Keratinocyte (primary cell): Measurements from ENCODE around the gene SDHAF1.

Experiments
- EZH2 ChIP-seq: IDR thresholded peaks from one replicate; pipeline ENCODE4 v1.6.1; 2012; ENCODE audit warnings: inconsistent platforms, mild to moderate bottlenecking, low read length, moderate library complexity
- TF ChIP-seq, protein P1 (sequence below), 3 experiments: IDR thresholded peaks in 1 of 3; conservative IDR thresholded peaks in 1 of 3; optimal IDR thresholded peaks in 1 of 3; 2 replicates in 2 of 3; 3 replicates in 1 of 3; pipeline versions ENCODE3 to v1.5.1; 2011; ENCODE audit warnings: low read length in 3 of 3, mild to moderate bottlenecking in 3 of 3, moderate library complexity in 2 of 3, control low read depth in 1 of 3, inconsistent platforms in 1 of 3; ENCODE audit not compliant: insufficient read depth in 2 of 3; ENCODE audit errors: extremely low read depth in 1 of 3

DNA sequence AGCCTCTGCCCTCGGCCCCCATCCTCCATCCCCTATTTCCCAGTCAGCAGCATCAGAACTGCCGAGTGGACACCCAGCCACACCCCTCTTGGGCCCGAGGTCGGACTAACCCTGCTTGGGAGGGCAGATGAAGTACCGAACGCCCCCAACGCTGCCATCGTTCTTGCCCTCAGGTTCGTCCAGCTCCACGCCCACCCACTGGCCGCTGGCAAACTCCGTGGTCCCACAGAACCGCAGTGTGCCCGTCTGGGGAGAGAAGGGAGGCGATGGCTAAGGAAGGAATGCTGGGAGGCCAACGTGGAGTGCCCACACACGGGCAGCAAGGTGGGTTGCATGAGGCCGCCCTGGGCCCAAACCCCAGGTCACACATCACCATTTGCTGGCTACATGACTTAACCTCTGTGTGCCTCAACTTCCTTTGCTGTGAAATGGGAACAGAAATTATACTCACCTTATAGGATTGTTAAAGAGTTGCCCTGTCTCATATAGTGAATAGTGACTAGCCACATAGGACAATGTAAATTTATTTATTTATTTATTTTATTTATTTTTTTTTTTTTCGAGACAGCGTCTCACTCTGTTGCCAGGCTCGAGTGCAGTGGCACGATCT lies 24.2 kb downstream of the SDHAF1 start:
- TF ChIP-seq, protein P1, sequence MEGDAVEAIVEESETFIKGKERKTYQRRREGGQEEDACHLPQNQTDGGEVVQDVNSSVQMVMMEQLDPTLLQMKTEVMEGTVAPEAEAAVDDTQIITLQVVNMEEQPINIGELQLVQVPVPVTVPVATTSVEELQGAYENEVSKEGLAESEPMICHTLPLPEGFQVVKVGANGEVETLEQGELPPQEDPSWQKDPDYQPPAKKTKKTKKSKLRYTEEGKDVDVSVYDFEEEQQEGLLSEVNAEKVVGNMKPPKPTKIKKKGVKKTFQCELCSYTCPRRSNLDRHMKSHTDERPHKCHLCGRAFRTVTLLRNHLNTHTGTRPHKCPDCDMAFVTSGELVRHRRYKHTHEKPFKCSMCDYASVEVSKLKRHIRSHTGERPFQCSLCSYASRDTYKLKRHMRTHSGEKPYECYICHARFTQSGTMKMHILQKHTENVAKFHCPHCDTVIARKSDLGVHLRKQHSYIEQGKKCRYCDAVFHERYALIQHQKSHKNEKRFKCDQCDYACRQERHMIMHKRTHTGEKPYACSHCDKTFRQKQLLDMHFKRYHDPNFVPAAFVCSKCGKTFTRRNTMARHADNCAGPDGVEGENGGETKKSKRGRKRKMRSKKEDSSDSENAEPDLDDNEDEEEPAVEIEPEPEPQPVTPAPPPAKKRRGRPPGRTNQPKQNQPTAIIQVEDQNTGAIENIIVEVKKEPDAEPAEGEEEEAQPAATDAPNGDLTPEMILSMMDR (optimal IDR thresholded peaks at IDR 0.05 in 1 of 3, IDR thresholded peaks at IDR 0.05 in 1 of 3, conservative IDR thresholded peaks at IDR 0.05 in 1 of 3; ENCODE audit: extremely low read depth in 1 of 3, insufficient read depth in 2 of 3, low read length in 3 of 3), result no peak
- TF ChIP-seq EZH2, result no peak
